MCF 10A (cell line): ENCODE results near the gene SMIM32. TPM values are rescaled to one million over a fixed set of nuclear protein-coding genes. Genes with fewer than 3 reads are reported as not detected.

ENCODE experiments used
- BruUV-seq: library from RNA; stranded (reverse); fragments of 400-500 nt; replicated peaks from 2 replicates; lab custom pipeline; 2021; lab: Mats Ljungman, UMichigan
- CTCF ChIA-PET: fragments of 300-600 bp; sonication (Branson Sonifier 250); formaldehyde crosslinking; extraction: SDS; loops from one replicate; lab custom pipeline; 2021; ENCODE audit warnings: antibody characterized with exemption, inconsistent platforms; lab: Yijun Ruan, JAX
- POLR2A ChIA-PET: fragments of 300-600, 350-650 bp; sonication (Branson Sonifier 250); formaldehyde crosslinking; extraction: SDS; loops from one replicate; lab custom pipeline; 2020; ENCODE audit warnings: antibody characterized with exemption, inconsistent platforms; lab: Yijun Ruan, JAX
- DNase-seq: peaks from one replicate; pipeline ENCODE4 v3.0.0-alpha.2; 2018; ENCODE audit not compliant: unreplicated experiment
- H3K27ac Mint-ChIP-seq: one replicate; pipeline ENCODE4 v1.8.0; 2022; ENCODE audit warnings: mild to moderate bottlenecking, low read depth, mixed read lengths; ENCODE audit not compliant: unreplicated experiment
- H3K27me3 Mint-ChIP-seq: one replicate; pipeline ENCODE4 v1.8.0; 2022; ENCODE audit warnings: mixed read lengths; ENCODE audit not compliant: insufficient read depth, unreplicated experiment
- H3K36me3 Mint-ChIP-seq: one replicate; pipeline ENCODE4 v1.8.0; 2022; ENCODE audit warnings: mild to moderate bottlenecking, moderate library complexity, mixed read lengths; ENCODE audit not compliant: insufficient read depth, unreplicated experiment
- H3K4me1 Mint-ChIP-seq: one replicate; pipeline ENCODE4 v1.8.0; 2022; ENCODE audit warnings: mixed read lengths; ENCODE audit not compliant: insufficient read depth, unreplicated experiment
- H3K4me3 Mint-ChIP-seq: one replicate; pipeline ENCODE4 v1.8.0; 2022; ENCODE audit warnings: mild to moderate bottlenecking, moderate library complexity, mixed read lengths; ENCODE audit not compliant: unreplicated experiment
- H3K9me3 Mint-ChIP-seq: one replicate; pipeline ENCODE4 v1.8.0; 2022; ENCODE audit warnings: mixed read lengths; ENCODE audit not compliant: unreplicated experiment
- CTCF ChIP-seq: fragments of 200-600 bp; IDR thresholded peaks from one replicate; pipeline ENCODE4 v1.8.0; 2022; ENCODE audit warnings: antibody characterized with exemption, mild to moderate bottlenecking; ENCODE audit not compliant: unreplicated experiment
- intact Hi-C: fragments of 100-400 bp; cut with micrococcal nuclease; formaldehyde crosslinking; loops from 2 replicates; pipeline ENCODE4 v1.14.1; 2022
- total RNA-seq: library from RNA; stranded (reverse); gene quantifications from 2 replicates; pipeline ENCODE4 v1.2.3, GENCODE V29; 2022

Gene SMIM32
- total RNA-seq, 1 experiment from 2014 or later: not detected

DNA sequence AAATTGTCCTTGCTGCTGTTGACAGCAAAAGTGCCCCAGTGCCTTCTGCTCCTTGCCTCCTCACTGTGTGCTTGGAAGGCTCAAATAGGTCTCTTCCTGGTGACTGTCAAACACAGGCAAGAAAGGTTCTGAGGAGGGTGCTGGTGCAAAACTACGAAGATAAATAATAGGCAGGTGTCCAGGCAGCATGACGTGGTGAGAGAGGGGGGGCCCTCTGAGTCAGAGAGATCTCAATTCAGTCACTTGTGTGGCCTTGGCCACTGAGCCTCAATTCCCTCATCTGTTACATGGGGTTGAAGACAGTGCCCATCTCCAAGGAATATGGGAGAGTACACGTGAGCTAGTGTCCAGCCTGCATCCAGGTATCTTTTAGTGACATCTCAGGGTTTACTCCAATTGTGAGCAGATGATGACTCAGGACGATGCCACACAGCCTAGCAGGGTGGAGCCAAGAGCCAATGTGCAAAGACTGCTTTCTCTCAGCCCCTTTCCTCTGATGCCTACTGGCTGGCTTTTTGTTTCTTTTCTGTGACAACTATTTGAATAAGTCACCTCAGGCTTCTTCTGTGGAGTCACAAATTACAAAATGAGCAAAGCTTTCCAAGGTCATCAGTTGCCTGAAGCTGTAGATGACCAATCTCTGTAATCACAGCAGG is 29.7 kb upstream of the SMIM32 start:
- Mint-ChIP-seq H3K4me3 (no peak overlapping the region), H3K9me3 (peaks cover 7% of the 10 kb centered on the region), H3K27ac (no peak overlapping the region), H3K27me3 (peaks cover 30% of the 10 kb centered on the region), H3K4me1 (peaks cover 6% of the 10 kb centered on the region), H3K36me3 (no peaks in the 10 kb centered on the region)
- TF ChIP-seq CTCF: no peak
- CTCF ChIA-PET: interaction anchor here (0.6 to 7.9 kb wide), 6 partner anchors 10 to 471 kb away, joined by 3 to 78 read pairs (median 4); no protein-coding TSS in a partner anchor
- intact Hi-C loops: no loop called here
- peak; percentile 43 for DNase-seq
- POLR2A ChIA-PET: no interaction called here
- BruUV-seq: no TSS peak

DNA sequence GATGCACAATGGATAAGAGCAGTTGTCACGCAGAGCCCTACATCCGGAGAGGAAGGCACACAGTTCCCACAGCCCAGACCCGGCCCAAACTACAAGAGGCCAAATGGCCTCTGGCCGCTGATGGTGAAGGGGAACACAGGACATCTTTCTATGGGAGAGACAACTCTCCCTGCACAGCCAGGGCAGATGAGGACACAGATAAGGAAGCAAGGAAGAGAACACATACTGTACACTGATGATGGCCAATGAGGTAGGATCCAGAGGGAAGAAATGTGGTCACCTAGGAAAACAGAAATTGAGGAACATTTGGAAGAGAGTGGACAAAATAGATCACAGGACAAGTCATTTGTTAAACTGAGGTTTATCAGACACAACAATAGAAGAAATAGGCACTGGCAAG is 28.4 kb upstream of the SMIM32 start:
- intact Hi-C loops: no loop called here
- H3K36me3 Mint-ChIP-seq: no peaks in the 10 kb centered on the region
- no peak for DNase-seq
- CTCF ChIA-PET: interaction anchor here (1.0 to 7.9 kb wide), 4 partner anchors 8 to 333 kb away, joined by 4 to 78 read pairs (median 6); no protein-coding TSS in a partner anchor
- no TSS peak for BruUV-seq
- no peak overlapping the region for H3K27ac Mint-ChIP-seq
- peaks cover 16% of the 10 kb centered on the region for H3K27me3 Mint-ChIP-seq
- H3K9me3 Mint-ChIP-seq: peaks cover 7% of the 10 kb centered on the region
- H3K4me3 Mint-ChIP-seq: no peak overlapping the region
- no peak for TF ChIP-seq CTCF
- peaks cover 6% of the 10 kb centered on the region for H3K4me1 Mint-ChIP-seq
- POLR2A ChIA-PET: interaction anchor here (0.6 kb wide), 1 partner anchor 391 kb away, joined by 4 read pairs; no protein-coding TSS in a partner anchor

DNA sequence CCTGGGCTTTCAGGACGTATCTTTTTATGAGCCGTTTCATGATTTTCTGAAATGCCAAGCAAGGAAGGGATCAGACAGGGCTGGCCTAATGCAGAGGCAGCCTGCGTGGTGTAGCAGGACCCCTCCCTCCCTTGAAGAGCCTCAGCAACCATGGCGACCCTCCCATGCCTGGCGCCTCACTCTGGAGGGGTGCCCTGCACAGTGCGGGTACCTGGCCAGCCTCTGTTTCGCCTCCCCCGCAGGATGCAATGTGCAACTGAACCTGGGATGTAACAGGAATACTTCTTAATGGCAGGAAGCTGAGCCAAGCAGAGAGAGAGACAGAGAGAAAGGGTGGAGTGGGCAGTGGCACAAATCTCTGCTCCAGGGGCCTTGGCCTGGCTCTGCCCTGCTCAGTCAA is 23.3 kb upstream of the SMIM32 start:
- DNase-seq: no peak
- ChIA-PET POLR2A (no interaction called here), CTCF (interaction anchor here (1.0 kb wide), 1 partner anchor 379 kb away, joined by 3 read pairs; no protein-coding TSS in a partner anchor)
- Mint-ChIP-seq H3K9me3 (peaks cover 3% of the 10 kb centered on the region), H3K4me1 (peaks cover 5% of the 10 kb centered on the region), H3K27me3 (peaks cover 1% of the 10 kb centered on the region), H3K36me3 (no peaks in the 10 kb centered on the region), H3K4me3 (no peak overlapping the region), H3K27ac (no peak overlapping the region)
- TF ChIP-seq CTCF: no peak
- BruUV-seq: no TSS peak
- intact Hi-C loops: no loop called here

DNA sequence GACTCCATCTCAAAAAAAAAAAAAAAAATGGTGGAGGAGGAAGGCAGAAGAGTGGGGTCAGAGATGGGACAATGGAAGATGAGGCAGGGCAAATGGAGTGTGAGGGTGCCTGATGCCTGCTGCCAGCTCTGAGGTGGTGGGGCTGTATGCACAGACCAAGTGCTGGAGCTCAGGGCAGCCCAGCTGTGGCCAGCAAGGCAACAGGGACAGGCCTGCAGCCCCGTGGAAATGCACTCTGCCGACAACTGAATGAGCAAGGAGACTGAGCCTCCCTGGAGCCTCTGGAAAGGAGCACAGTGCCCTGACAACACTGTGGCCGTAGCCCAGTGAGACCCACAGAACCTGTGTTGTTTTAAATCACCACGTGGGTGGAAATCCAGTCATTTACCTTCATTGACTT is 22.9 kb upstream of the SMIM32 start:
- H3K27me3 Mint-ChIP-seq: peaks cover 5% of the 10 kb centered on the region
- H3K9me3 Mint-ChIP-seq: no peaks in the 10 kb centered on the region
- no peak for DNase-seq
- peaks cover 5% of the 10 kb centered on the region for H3K4me1 Mint-ChIP-seq
- no peak overlapping the region for H3K4me3 Mint-ChIP-seq
- ChIA-PET POLR2A (no interaction called here), CTCF (no interaction called here)
- TF ChIP-seq CTCF: no peak
- intact Hi-C loops: no loop called here
- H3K36me3 Mint-ChIP-seq: no peaks in the 10 kb centered on the region
- no peak overlapping the region for H3K27ac Mint-ChIP-seq
- BruUV-seq: no TSS peak
